HG03159 (cell line): ENCODE data around the gene NAA60.

Experiments used
- ATAC-seq: cut with Tn5 transposase; IDR thresholded peaks from one replicate; pipeline ENCODE4 v1.9.1; 2021; ENCODE audit warnings: mild to moderate bottlenecking, moderate library complexity; ENCODE audit not compliant: unreplicated experiment

Gene NAA60

DNA sequence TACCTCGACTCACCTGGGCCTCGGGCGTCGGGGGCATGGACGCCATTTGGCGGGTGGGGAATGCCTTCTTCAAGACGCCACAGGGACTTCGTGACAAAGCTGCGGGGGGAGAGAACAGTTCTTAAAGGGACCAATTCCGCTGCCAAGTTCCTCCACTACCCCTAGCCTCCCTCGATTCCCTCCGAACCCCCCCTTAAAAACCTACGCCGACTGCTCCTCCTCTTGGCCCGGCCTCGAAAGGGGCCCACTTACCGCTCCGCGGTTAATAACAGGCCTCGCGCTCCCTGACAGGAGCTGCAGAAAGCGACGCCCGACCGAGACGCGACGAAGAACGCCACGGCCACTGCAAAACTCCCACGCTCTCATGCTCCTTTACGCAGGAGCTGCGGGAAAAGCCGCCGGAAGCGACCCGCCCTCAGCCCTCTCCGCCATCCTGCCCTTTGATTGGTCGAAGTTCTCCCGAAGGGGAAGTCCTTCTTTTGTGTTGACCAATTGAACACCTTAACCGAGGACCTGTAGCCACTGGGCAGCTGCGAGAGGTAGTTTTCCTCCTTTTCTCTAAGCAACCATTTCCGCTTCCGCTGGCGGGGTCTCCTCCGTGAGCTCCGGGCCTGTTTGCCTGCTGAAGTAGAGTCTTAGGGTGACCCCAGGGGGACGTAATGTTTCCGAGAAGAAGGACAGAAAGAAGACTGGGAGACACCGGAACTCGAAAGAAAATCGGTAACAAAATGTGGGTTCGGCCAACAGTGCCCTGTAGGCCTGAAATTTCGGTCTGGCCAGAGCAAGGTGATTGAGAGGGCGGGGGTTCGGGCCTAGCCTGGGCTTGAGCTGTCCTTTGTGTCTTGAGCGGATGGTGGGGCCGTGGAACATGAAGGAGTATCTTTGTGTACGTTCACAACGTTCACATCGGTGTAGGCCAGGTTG is at the start of gene NAA60, which contains the start of gene ZNF597:
Gene NAA60, plus strand, starts transcription at position 573 of the 924 bp plus-strand sequence. CDS start 32,548 bp downstream, outside the sequence.
Gene ZNF597, minus strand, starts transcription at position 397 of the 924 bp plus-strand sequence. Its CDS starts 351 bp downstream, at position 46.
- peak; percentile 80 for ATAC-seq

DNA sequence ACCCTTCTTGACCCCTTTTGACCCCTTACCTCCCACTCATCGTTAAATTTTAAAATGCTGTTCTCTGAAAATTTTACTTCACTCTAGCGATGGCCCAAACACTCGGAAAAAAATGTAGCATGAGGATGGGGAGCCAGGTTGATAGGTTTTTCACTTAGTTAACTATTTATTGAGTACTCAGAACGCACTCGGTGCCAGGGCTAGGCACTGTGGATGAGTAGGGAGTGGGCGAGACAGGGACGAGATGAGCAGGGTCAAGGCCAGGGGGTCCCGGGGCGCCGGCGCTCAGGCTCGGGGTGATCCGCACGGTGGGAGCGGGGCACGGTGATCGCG is 43.1 kb upstream of the NAA60 start:
- ATAC-seq: peak; percentile 28

DNA sequence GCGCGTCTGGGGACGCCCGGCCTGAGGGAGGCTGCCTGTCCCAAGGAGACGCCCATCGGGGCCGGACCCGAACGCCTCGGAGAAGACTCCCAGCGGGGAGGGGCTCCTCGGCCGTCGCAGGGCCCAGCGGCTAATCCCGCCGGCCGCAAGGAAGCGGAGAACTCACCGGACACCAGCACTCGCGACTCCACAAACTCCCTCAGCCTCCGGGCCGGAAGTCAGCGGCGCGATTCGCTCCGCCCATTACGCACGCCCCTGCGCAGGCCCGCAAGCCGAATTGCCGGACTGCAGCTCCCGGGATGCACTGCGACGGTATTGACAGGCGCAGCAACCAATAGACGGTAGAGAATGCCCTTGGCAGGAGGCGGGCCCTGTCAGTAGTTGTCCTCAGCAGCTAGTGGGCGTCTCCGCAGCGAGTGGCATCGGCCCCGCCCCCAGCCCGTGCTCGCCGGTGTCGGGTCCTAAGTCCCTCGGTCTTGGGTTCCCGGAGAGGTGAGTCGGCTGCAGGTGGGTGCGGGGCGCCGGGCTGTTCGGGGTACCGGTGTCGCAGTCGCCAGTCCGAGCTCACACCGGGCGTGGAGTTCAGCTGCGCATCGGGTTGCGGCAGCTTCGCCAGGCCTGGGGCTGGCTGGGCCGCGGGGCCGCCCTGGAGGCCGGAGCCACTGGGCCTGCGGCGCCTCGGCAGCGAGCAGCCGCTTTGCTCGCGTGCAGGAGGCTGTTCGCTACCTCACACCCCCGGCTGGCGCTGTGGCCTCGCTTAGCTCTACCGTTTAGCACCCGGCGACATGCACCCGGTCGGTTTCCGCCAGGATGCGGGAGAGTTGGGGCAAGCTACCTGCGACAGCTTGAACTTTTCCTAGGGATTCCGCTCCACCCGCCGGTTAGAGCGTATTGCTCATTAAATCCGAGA is 42.4 kb upstream of the NAA60 start, which contains the start of the genes ZNF174 and ZSCAN32:
Gene ZNF174, plus strand, starts transcription at position 437 of the 910 bp plus-strand sequence. CDS start 790 bp downstream, outside the sequence.
Gene ZSCAN32, minus strand, starts transcription at position 226 of the 910 bp plus-strand sequence. CDS start 3,447 bp downstream, outside the sequence.
- peak; percentile 96 for ATAC-seq

DNA sequence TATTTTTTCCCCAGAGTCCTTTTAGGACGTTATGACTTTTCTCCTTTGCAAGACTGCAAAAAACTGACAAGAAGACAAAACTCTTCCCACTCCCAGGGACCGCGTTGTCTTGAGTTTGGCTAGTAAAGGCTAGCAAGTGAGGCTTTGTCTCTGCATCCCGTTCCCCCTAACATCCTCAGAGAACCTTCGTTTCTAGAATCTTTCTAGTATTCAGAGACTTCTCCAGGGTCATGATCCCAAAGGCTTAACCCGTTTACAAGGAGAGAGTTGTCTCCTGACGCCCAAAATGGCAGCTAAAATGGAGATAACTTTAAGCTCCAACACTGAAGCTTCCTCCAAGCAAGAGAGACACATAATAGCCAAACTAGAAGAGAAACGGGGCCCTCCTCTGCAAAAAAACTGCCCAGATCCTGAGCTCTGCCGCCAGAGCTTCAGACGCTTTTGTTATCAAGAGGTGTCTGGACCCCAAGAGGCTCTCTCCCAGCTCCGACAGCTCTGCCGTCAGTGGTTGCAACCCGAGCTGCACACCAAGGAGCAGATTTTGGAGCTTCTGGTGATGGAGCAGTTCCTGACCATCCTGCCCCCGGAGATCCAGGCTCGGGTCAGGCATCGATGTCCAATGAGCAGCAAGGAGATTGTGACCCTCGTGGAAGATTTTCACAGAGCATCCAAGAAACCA is 41.6 kb upstream of the NAA60 start:
- ATAC-seq: no peak

DNA sequence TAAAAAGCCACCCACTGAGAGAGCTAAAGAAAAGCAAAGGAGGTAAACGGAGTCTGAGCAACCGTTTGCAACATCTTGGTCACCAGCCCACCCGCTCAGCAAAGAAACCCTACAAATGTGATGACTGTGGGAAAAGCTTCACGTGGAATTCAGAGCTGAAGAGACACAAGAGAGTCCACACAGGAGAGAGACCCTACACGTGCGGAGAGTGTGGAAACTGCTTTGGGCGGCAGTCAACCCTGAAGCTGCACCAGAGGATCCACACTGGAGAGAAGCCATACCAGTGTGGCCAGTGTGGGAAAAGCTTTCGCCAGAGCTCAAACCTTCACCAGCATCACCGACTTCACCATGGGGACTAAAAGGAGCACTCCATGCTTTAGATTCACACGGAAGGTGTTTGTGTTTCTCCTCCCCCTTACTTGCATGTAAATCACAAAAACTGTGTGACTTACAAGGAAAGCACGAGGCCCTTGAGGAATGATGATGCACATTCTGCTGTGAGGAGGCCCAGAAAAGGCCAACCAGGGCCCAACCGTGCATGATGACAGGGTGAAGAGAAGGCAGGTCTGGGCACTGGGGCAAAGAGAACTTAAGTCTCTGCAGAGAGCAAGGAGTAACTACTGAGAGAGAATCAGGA is 34.8 kb upstream of the NAA60 start:
- ATAC-seq: no peak

DNA sequence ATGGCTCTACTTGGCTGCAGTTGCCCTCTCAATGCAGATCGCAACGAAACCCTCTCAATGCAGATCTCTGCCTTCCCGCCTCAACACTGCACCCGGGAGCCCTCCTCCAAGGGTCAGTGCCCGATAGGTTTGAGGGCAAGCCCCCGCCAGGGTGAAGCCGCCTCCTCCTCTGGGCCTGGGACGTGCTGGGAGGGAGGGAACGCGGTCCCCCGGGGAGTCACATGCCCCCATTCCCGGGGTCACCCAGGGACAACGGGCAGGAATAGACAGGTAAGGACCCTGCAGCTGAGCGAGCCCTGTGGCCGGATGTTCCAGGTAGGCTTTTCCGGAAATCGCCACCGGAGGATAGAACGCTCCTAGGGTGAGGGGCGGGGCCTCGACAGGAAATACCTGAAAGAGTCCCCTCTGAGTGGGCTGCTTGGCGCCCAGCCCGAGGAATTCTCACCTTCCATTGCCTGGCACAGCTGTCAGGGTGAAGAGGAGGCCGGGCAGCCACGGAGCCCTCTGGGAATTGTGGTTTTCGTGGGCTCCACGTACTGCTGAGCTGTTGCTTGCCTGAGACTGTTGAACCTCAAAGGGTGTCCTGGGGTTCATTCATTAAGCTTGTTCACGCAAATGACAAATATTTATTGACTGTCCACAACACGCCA is 29.6 kb upstream of the NAA60 start:
- no peak for ATAC-seq

DNA sequence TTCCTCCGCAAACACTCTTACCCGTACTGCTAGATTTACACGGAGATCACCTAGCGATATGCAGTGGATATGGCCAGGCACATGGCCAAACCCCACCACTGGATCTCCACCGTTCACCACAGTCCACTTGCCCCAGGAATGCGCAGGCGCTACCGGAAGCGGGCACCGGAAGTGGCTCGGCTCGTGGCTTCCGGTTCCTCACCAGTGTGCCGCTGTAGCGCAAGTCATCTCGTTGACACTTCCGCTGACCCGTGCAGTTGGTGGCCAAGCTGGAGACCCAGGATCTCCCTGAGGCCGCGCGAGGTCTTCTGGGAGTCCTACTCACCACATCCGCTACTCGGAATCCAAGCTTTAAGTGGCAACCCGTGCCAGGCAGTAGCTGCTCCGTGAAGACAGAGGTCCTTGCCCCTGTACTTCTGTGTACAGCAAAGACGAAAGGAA is 11.7 kb upstream of the NAA60 start:
- ATAC-seq: no peak

DNA sequence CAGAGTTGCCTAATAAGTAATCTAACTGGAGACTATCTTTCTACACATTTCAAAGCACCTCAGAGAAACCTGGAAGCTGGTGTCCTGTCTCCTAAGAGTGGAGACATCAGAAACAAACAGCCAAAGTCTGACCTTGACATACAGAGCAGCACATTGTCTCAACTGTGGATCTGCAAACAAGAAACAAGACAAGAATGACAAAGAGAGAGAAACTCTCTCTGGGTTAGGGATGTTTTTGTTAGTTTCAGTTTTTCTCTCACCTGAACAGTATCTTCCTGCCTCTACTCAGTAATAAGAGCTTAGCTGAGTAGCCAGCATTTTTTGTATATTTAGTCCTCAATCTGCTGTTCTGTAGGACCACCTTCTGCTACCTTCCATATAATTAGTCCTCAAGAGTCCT is 9.1 kb upstream of the NAA60 start:
- no peak for ATAC-seq

DNA sequence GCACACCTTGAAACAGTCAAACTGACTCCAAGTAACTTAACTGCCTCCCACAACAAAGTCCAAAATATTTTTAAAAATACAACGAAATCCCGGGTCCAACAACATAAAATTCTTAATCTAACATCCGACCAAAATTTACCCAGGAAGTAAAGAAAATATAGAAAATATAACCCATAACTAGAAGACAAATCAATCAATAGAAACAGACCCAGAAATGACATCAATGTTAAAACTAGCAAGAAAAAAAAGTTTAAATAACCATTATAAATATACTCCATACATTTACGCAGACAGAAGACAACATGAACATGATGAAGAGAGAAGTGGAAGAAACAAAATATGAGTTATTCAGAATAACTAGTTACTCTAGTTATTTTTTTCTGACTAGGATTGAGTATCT is 3.8 kb upstream of the NAA60 start:
- ATAC-seq: no peak

DNA sequence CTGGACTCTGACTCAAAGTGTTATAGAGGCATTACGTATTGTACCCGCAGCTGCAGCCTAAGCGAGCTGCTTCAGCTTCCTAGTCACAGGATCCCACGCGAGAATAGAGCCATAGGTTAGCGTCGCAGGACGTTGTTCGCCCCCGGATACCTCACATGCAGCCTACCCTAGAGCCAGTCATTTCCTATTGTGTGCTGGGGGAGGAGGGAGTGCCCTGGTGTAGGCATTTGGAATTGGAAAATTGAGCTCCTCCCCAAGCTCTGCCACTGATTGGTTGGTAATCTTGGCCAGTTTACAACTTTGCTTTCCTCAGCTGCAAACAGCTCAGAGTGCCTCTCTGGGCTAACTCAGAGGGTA is 530 bp downstream of the NAA60 start:
- peak; percentile 51 for ATAC-seq

DNA sequence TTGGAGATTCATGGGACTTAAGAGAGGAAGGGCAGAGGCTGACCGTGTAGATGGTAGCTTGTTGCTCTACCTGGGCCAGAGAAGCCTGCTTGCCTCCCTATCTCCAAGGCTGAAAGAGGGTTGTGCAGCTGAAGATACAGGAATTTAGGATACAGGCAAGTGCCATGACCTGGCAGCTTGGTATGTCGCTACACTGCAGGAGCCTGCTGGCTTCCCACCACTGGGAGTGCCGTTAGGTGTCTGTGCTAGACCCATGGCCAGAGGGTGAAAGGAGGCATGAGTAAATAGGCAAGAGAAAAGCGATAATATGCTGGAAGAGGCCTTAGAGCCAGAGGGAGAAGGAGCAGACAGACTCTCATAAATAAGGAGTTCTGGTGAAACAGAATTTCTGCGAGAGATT is 10.6 kb downstream of the NAA60 start:
- ATAC-seq: no peak

DNA sequence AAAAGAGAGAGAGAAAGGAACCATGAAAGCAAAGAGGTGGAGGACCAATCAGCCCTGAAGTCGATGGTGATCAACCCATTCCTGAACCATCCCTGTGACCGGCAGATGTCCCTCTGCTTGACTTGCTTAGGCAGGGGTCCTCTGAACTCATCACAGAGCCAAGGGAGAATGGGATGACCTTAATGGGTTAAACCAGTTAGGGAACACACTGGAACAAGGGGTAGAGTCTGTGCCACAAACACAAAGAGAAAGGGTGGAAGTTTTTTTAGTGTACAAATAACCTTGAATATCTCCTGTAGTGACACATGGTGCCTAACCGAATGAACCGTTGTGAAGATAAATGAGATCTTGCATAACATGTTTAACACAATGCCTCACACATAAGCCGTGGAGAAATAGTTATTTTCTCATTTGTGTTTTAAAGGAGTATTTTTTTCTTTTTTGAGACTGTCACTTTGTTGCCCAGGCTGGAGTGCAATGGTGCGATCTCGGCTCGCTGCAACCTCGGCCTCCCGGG is 11.2 kb downstream of the NAA60 start:
- no peak for ATAC-seq

DNA sequence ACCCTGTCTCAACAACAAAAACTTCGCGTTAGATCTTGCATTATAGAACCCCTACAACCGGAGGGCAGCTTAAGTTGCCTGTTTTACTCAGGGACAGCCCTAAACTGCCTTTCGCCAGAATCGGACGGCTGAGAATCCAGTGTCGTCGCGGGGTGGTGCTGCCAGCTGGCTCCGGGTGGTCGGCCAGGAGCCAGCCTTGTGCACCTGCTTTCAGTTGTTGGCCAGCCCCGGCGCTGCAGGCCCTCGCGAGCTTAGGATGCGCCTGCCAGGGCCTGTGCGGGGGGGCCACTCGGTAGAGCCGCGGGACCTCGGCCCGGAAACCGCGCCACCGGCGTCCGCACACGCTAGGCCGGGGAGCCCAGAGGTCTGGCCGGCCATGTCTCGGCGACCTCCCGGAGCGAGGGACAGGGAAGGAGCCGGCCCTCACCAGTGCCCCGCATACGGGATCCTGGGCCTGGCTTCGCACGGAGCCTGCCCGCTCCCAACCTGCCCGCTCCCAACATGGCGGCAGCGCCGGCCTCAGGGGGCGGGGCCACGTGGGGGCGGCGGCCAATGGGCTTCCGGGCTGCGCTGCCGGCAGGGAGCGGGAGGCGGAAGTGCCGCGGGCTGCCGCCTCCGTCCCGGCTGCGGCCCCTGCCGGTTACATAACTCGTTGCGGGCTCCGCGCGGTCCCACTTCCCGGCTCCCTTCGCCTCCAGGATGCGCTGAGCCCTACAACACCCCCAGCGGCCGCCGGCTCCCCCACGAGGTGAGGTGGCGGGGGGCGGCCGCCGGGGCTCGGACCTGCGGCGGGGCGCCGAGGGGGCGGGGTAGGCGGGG is 14.2 kb downstream of the NAA60 start:
- peak; percentile 67 for ATAC-seq

DNA sequence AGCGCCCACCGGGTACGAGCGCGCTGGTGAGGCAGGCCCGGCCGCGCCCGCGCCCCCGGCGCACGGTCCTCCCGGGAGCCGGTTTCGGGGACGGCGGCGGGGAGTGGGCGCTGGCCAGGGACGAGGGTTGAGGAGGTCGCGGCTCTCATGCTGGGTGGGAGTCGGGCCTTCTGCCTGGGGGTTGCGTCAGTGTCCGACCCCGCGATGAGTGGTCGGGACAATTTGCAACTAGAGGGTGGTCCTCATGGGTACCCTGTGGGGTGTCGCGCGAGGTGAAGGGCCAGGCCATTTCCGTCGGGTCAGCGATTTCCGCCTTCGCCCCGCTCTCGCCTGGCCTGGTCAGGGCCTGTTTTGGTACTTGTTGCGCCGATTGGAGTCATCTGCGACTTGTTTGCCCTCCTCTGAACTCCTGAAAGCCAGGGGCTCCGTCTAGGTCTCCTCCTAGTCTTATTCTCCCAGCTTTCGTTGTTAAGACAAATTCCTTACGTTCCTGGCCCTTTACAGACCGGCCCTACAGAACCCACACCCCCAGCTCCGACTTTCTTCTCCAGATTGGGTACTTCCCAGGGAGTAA is 14.9 kb downstream of the NAA60 start:
- ATAC-seq: peak; percentile 4

DNA sequence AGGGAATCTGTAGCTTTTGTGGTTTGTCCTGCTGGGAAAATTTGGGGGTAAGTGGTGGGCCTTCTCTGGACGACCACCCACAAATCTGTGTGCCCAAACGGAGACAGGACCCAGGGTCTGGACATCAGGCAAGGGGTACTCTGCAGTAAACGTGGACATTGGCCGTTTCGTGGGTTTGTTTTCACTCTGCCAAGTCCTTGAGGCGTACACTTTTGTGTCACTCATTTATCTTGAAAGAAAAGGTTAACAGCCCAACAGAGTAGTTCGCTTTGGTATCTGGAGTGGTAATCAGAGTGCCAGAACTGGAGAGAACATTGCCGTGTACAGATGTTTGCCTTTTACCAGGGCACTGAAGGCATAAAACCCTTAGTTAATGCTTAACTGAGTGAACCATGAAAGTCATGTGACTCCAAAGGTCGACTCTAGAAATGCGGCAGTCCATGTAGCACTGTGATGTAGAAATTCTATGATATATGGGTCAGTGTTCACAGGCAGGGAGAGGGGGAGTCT is 15.4 kb downstream of the NAA60 start:
- peak; percentile 36 for ATAC-seq

DNA sequence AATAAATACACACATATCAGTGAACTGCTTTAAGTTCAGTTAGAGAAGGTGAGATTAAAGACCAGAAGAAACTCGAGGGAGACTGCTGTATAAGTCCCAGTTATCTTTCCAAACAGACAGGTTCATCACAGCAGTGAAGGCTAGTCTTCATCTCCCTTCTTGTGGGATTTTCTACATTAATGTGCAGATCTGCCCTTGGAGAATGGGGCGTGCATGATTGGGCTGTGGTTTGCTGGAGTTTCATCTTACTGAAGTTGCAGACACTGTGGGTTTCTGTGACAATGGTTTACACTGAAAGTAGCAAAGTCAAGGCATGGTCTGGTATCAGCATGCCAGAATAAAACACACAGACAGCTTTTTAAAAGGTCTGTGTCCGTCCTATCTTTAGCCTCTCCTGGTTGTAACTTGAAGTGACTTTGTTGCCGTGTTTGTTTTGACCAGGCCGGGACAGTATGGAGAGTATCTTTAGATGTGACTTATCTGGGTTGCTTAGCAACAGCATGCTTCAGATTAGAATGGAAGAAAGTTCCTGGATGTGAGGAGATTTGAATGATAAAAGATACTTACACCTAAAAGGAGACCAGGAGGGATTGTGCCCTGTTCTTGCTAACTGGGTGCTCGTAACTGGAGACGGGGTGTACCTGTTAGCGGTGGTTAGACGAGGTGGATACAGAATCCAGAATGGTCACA is 16.1 kb downstream of the NAA60 start:
- no peak for ATAC-seq

DNA sequence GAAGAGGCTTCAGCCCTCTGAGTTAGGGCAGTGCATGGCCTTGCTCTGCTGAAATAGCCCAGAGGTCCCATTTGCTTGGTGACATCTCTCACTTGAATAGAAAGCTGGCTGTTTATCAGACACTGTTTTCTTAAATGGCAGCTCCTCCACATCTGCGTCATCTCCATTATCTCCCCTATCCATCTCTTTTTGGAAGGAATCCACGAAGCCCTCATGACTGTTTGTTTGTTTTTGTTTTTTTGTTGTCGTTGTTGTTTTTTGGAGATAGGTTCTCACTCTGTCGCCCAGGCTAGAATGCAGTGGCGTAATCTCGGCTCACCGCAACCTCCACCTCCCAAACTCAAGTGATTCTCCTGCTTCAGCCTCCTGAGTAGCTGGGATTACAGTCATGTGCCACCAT is 16.6 kb downstream of the NAA60 start:
- no peak for ATAC-seq

DNA sequence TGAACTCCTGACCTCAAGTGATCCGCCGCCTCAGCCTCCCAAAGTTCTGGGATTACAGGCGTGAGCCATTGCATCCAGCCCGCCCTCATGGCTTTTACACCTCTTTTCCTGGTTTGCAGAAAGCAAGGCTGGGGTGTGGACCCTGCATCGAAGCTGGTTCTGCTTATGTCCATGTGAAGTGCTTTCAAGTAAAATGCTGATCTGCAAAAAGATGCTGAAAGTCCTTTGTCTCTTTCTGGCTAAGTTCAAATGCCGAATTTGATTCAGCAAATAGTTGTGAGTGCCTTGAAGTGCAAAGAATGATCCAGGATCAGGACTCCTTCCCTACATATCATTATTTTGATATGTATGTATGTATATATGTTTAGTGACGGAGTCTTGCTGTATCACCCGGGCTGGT is 17.1 kb downstream of the NAA60 start:
- no peak for ATAC-seq
